Activated CD8-positive, alpha-beta memory T cell treated with anti-CD3 and anti-CD28 coated beads for 4 hours (primary cell): Measurements from ENCODE around the gene LRRK1.
A peak's percentile ranks its signal among the peaks of the same experiment; 100 is the strongest.
"Not testable (repeated sequence)": the region's sequence is repeated elsewhere in the genome, so short reads cannot be mapped to it uniquely, and the experiment has no call there.

Experiments
- DNase-seq, 2 donors: peaks; one replicate each; pipeline ENCODE4 v3.0.0-alpha.2; 2020; ENCODE audit warnings: low read depth in 2 of 2

LRRK1 gene

GRCh38 chr15:101070502-101071273, 151.5 kb downstream of the LRRK1 start:
- DNase-seq: no peak

- DNase-seq: no peak
These were observed 152.5 kb downstream of the LRRK1 start for GRCh38 chr15:101071651-101072050.

DNA sequence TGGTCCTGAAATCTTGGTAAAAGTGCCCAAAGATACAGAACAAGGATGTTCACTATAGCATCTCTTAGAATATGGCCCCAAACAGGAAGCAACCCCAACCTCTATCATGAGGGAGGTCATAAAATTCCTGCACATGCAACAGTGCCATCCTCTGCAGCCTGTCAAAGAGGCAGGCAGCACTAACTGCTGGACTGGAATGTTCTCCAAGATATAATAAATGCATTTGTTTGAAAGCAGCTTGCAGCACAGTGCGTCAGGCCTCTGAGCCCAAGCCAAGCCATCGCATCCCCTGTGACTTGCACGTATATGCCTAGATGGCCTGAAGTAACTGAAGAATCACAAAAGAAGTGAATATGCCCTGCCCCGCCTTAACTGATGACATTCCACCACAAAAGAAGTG, 153.1 kb downstream of the LRRK1 start:
- DNase-seq: not testable (repeated sequence)

DNA sequence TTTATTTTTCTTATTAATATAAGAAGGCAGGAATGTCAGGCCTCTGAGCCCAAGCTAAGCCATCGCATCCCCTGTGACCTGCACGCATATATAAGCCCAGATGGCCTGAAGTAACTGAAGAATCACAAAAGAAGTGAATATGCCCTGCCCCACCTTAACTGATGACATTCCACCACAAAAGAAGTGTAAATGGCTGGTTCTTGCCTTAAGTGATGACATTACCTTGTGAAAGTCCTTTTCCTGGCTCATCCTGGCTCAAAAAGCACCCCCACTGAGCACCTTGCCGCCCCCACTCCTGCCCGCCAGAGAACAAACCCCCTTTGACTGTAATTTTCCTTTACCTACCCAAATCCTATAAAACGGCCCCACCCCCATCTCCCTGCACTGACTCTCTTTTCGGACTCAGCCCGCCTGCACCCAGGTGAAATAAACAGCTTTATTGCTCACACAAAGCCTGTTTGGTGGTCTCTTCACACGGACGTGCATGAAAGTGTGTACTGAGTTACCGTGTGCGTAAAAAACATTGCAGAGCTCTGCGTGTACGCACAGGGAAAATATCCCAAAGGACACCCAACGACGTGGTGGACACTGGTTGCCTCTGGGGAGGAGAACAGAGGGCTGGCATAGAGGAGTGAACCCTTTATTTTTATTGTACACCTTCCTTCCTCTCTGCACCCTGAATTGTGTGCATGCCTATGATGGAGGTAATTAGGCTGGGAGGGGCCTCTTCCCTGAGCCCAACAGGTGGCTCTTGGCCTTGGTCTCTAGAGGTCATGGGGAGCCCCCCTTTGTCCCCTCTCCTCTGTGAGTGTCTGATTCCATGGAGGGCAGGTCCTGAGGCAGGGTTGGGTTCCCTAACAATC, 158.9 kb downstream of the LRRK1 start:
- not testable (repeated sequence) for DNase-seq

GRCh38 chr15:101078669-101079323, 159.6 kb downstream of the LRRK1 start:
- no peak for DNase-seq

GRCh38 chr15:101081900-101082299, 162.7 kb downstream of the LRRK1 start:
- DNase-seq: no peak

DNA sequence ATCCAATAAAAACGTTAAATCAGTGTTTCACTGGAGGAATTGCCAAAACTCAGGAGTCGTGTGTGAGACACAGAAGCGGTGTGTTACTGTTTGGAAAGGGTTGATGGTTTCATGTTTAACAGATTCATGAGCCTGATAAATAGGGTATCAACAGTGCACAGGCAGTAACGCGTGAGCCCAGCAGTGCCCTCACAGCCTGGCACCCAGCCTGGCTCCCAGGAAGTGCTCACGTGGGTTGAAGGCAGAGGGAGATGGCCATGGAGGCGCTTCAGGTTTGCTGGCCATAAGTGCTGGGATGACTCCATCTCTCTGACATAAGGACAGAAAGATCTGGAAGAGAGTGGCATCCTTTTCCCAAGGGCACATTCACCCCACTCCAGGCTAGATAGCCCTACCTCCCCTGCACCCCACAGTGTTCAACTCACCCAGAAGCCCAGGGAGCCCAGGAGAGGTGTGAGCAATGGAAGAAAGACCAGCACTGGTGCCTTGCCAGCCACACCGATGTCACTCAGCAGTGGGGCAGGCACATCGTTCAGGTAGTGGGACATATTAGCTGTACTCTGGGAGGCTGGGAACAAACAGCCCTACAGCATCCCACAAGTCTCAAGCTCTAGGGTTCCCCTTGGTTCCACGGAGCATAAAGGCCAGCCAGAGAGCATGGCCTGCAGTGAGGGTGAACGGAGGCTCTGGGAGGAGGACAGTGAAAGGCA, 164.3 kb downstream of the LRRK1 start:
- no peak for DNase-seq

- no peak for DNase-seq
These were observed 165.6 kb downstream of the LRRK1 start for GRCh38 chr15:101084801-101085200.

GRCh38 chr15:101085311-101085700, 166.1 kb downstream of the LRRK1 start:
- no peak for DNase-seq

DNA sequence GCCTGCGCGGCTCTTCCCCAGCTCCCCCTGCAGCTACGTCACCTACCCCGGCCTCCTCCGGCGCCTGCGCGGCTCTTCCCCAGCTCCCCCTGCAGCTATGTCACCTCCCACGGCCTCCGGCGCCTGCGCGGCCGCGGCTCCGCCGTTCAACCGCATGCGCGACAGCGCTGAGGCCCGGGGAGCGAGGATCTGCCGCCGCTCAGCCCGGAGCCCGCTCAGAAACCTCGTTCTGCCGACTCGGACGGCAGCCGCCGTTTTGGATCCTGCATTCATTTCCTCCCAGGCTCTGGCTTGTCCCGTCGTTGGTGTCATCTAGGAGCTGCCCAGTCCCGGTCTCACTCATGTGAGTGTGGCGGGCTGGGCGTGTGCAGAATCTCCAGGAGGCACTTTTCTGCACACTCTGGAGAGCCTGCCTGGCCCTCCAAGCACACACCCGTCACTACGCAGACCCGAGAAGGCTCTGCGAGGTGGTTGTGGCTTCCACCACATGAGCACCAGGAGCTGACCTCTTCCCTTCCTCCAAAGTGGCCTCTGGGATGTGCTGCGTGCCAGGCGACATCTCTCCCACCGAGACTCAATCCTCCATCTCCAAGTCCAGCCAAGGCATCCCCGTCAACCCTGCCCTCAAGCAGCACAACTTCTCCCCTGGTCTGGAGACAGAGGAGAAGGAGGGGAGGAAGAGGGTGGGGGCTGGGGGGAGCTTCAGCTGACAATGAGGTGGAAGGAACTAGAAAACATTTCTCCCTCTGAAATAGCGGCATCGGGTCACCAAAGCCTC, 167.4 kb downstream of the LRRK1 start:
- no peak for DNase-seq

DNA sequence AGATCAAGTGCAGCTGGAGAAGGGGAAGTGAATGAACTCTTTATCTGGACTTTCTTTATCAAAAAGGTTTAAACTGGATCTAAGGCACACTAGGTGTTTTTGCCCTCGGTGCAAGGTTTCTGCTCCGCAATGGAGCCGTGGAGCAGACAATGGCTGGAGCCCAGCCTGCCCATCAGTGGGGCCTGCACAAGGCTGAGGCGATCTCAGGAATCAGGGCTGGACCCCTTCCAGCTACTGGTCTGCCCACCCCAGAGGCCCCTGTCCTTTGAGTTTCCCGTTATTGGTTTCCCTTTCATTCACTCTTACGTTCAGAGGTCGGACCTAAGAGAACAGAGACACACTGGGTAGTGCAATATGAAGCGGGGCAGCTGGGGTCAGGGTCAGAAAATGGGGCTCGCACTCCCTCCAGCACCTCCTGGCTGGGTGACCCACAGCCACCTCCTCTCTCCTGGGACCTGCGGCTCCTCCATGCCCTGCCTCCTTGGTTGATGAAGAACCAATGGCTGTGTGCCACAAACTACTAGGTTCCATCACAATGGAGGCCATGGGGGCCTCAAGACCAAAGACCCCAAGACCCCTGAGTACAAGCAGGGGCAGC, 168.1 kb downstream of the LRRK1 start:
- no peak for DNase-seq

DNA sequence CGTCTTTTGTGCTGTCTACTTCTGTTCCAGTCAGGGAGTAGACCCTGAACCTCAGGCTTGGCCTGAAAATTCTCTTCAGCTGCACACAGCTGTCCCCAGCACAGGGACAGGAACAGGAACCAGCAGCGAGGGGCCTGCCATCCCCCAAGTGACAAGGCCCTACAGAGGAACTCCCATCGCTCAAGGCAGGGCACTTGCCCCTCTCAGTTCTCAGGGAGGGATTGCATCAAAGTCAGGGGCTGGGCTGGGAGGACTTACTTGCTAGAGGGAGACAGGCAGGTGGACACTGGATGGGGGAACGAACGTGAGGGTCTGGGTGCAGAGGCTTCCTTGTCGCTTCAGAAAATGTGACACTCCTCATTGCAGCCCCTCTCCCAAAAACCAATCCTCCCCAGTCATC, 169.1 kb downstream of the LRRK1 start:
- DNase-seq: no peak

DNA sequence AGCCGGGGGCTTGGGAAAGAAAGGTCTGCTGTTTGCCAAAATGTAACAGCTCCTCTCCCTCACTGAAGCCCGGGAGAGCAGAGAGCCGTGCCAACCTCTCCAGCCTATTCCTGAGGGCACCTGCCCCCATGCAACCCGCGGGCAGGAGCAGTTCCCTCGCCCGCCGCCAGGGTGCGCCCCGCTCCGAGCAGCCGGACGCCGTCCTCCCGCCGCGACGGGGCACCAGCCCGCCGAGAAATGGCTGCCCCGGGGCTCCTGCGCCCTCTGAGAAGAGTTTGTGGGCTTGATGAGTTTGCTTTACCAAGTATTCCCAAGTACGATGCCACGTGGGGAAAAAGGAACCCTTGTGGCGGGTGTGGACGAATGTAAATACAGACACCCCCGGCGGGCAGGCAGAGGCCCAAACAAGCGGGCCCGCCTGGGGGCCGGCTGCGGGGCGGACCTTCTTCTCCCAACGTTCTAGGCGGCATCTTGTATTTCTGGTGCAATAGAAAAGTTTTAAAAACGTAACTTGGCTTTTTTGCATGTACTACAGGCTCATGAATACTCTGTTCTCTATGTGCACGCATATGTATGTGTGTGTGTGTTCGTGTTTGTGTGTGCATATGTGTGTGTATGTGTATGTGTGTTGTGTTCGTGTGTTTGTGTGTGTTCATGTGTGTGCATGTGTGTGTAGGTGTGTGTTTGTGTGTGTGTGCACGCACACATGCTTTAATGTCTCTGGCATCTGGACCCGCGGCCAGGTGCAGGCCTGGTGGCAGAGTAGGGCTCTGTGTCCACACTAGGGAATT, 169.8 kb downstream of the LRRK1 start:
- DNase-seq: peak; percentile 54 to 59

DNA sequence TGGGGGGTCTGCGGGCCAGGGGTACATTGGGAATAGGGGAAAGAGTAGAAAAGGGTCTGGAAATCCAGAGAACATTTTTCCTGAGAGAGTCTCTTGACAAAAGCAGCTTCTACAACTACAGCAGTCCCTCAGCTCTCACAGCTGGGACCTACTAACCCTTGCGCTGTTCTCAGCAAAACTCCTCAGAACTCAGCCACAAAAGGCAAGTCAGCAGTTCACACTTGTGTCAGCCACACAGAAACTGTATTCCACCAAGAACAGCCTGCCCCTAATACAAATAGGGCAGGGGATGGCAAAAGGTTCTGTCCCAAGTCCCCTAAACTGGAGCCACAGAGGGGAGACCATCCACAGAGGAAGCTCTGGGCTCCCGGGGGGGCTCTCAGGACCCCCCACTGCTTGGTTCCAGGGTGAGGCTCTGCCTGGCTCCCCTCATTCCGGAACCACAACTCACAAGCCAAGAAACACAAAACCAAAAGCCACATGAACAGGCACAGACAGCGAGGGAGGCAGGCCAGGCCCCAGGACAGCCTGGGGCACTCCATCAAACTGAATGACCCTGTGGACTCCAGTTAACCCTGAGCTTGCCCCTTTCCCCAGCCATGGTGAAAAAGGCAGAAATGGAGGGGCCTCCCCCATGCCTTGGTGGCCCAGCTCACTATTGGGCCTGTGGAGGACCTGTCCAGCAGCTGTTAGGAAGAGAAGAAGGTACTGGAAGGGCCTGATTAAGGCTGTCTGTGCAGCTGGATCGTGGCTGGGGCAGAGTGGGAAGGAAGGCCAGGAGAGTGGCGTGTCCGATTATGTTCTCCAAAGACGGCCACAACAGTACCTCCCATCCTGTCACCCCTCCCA, 170.6 kb downstream of the LRRK1 start:
- DNase-seq: no peak

DNA sequence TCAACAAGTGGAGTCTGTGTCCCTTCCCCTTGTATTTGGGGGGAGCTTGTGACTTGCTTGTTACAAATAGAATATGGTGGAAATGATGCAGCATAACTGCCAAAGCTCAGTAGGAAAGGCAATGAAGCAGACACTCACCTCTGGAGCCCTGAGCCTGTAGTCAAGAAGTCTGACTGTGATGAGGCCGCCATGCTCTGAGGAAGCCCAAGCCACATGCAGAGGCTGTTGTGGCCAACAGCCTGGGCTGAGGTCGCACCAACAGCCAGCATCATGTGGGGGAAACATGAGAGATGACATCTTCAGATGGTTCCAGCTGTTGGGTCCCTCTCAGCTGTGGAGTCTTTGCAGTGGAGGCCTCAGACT, 171.3 kb downstream of the LRRK1 start:
- DNase-seq: no peak

DNA sequence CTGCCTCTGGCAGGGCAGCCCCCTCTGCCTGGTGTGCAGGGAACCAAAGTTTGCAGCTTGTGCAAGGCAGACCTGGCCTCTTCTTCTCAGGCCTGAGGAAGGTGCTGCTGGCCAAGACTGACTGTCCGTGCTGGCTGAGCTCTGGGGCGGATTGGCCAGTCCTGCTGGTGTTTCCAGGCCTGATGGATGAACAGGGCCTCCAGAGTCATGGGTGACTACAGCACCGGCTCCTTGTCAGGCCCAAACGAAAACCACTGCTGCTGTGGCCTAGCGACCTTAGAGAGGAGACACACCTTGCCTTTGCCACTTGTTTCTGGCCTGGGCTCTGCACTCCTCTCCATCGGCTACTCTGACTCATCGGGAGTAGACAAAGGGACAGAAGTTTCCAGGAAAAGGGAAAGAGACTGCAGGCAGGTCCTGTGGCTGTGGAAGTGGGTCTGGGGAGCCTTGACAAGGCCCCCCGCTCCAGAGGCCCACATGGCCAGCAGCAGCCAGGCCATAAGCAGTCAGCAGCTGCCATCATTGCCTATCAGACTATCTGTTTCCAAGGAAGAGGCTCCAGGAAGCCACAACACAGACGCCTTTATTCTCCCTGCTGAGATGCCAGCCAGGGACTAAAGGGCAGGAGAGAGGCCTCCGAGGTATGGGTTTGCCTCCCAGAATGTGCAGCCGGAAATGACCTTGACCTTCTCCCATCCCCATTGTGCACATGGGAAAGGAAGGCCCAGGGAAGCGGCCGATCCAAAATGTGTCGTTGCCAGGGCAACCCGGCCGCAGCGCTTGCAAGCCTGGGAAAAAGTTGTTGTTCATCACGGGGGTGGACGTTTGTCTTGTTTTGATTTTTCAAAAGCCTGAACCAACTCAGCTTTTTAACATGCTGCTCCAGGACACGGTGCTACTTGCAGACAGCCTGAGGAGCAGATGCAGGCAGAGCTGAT, 172.2 kb downstream of the LRRK1 start:
- DNase-seq: no peak

- DNase-seq: no peak
These were observed 173.2 kb downstream of the LRRK1 start for GRCh38 chr15:101092156-101092866.
